ENCODE data around the gene SRRM3. TPM values are rescaled to one million over a fixed set of nuclear protein-coding genes. Genes with fewer than 3 reads are reported as not detected.
A peak's percentile ranks its signal among the peaks of the same experiment; 100 is the strongest.
"Not testable (repeated sequence)": the region's sequence is repeated elsewhere in the genome, so short reads cannot be mapped to it uniquely, and the experiment has no call there.

The SRRM3 gene
- total and polyA plus RNA-seq, 9 of the 15 experiments (the other 6 are each of a cell fraction or from before 2014, with no cell fraction given), result 0.04 to 0.91 (median 0.46) TPM; not detected in 2

DNA sequence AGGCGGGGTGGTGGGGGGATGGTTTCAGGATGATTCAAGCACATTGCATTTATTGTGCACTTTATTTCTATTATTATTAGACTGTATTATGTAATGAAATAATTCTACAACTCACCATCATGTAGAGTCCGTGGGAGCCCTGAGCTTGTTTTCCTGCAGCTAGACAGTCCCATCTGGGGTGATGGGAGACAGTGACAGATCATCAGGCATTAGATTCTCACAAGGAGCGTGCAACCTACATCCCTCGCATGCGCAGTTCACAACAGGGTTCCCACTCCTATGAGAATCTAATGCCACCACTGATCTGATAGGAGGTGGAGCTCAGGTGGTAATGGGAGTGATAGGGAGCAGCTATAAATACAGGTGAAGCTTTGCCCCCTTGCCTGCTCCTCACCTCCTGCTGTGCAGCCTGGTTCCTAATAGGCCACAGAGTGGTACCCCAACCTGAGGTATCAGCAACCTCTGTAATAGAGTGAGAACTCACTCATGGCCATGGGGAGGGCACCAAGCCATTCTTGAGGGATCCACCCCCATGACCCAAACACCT, 40.9 kb downstream of the SRRM3 start:
- POLR2A ChIA-PET; H3K27ac ChIP-seq (ENCODE audit: extremely low read depth, low read depth, low read length); H3K9me3 ChIP-seq (replicated peaks; ENCODE audit: control insufficient read depth, insufficient read depth, low read depth, low read length); H3K79me2 ChIP-seq (ENCODE audit: control insufficient read depth, insufficient read depth, low read length); H3K9me1 ChIP-seq (ENCODE audit: control insufficient read depth, insufficient read depth, low read length); H2AFZ ChIP-seq (ENCODE audit: low read depth, low read length); H4K20me1 ChIP-seq (replicated peaks; ENCODE audit: control insufficient read depth, insufficient read depth, low read length); CTCF ChIA-PET (ENCODE audit: low intra/inter-chr PET ratio); FAIRE-seq; intact Hi-C loops (cut with micrococcal nuclease); H3K36me3 ChIP-seq (ENCODE audit: control insufficient read depth, insufficient read depth, low read length); BruUV-seq (replicated peaks); H3K4me1 ChIP-seq (replicated peaks in 1 of 2; ENCODE audit: control insufficient read depth in 2 of 2, insufficient read depth in 2 of 2, low read length in 2 of 2); ATAC-seq; in situ Hi-C loops (cut with MboI); H3K9ac ChIP-seq (ENCODE audit: insufficient read depth in 1 of 2, low read depth in 2 of 2, low read length in 2 of 2); H3K4me2 ChIP-seq (ENCODE audit: insufficient read depth, low read length); DNase-seq (ENCODE audit: extremely low read depth in 1 of 4, low spot score in 3 of 4); H3K4me3 ChIP-seq: not testable (repeated sequence)
- WGBS (ENCODE audit: insufficient coverage, low coverage, missing lambda C conversion rate), result 9% methylated on average over 5 of the region's 5 CpGs
- H3K27me3 ChIP-seq (ENCODE audit: control insufficient read depth in 2 of 2, insufficient read depth in 2 of 2, low read length in 2 of 2), result peaks cover 7 to 29% of the 10 kb centered on the region in 2 experiments; a peak in 4 of 5 replicates
- TF ChIP-seq NRF1 (conservative IDR thresholded peaks at IDR 0.05 in 1 of 2, IDR thresholded peaks at IDR 0.05 in 1 of 2), result peak; percentile 56 to 62

DNA sequence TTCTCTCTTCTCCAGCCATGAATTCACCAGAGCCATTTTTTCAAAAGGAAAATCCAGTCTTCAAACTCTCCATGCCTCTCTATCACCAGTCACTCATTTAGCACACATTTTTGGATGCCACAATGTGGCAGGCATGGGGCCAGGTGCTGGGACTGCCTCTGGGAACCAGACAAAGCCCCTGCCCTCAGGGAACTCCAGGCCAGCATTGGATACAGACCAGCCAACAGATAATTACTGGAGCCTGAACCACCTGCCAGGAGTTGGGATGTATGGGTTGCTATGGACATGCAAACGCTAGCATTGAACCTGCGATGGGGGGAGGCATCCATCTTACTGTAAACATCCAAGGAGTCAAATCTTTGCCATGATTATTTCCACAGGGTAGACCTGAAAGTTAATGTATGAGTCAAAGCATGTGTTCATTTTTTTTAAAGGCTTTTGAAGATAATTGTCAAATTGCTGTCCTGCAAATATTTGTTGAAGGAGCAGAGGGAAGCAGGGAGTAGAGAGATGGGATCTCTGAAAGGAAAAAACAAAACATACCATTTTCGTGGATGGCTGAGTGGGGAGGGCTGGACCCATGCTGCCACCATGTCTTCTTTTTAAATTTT, 43.2 kb downstream of the SRRM3 start:
- H3K79me2 ChIP-seq (ENCODE audit: control insufficient read depth, insufficient read depth, low read length), result no peaks in the 10 kb centered on the region
- no TSS peak for BruUV-seq (replicated peaks)
- DNase-seq (ENCODE audit: extremely low read depth in 1 of 4, low spot score in 3 of 4) (no peak), FAIRE-seq (no peak), ATAC-seq (no peak)
- in situ Hi-C loops (cut with MboI), result no loop called here
- intact Hi-C loops (cut with micrococcal nuclease), result no loop called here
- H3K4me1 ChIP-seq (replicated peaks in 1 of 2; ENCODE audit: control insufficient read depth in 2 of 2, insufficient read depth in 2 of 2, low read length in 2 of 2), result no peaks in the 10 kb centered on the region; a peak in 1 of 5 replicates
- H3K9me1 ChIP-seq (ENCODE audit: control insufficient read depth, insufficient read depth, low read length), result no peaks in the 10 kb centered on the region
- peaks cover 3% of the 10 kb centered on the region; the same call in 1 of the 2 replicates for H4K20me1 ChIP-seq (replicated peaks; ENCODE audit: control insufficient read depth, insufficient read depth, low read length)
- H3K36me3 ChIP-seq (ENCODE audit: control insufficient read depth, insufficient read depth, low read length), result no peaks in the 10 kb centered on the region
- WGBS (ENCODE audit: insufficient coverage, low coverage, missing lambda C conversion rate), result 0% methylated on average over 3 of the region's 3 CpGs
- no peak overlapping the region for H3K9ac ChIP-seq (ENCODE audit: insufficient read depth in 1 of 2, low read depth in 2 of 2, low read length in 2 of 2)
- peaks cover 16 to 34% of the 10 kb centered on the region in 2 experiments; a peak in 4 of 5 replicates for H3K27me3 ChIP-seq (ENCODE audit: control insufficient read depth in 2 of 2, insufficient read depth in 2 of 2, low read length in 2 of 2)
- CTCF ChIA-PET (ENCODE audit: low intra/inter-chr PET ratio), result no interaction called here
- no peak overlapping the region for H3K27ac ChIP-seq (ENCODE audit: extremely low read depth, low read depth, low read length)
- H2AFZ ChIP-seq (ENCODE audit: low read depth, low read length), result no peak overlapping the region
- TF ChIP-seq, protein P1, sequence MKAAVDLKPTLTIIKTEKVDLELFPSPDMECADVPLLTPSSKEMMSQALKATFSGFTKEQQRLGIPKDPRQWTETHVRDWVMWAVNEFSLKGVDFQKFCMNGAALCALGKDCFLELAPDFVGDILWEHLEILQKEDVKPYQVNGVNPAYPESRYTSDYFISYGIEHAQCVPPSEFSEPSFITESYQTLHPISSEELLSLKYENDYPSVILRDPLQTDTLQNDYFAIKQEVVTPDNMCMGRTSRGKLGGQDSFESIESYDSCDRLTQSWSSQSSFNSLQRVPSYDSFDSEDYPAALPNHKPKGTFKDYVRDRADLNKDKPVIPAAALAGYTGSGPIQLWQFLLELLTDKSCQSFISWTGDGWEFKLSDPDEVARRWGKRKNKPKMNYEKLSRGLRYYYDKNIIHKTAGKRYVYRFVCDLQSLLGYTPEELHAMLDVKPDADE (conservative IDR thresholded peaks at IDR 0.05; ENCODE audit: control insufficient read depth, low read depth, low read length), result no peak
- TF ChIP-seq MYNN (IDR thresholded peaks at IDR 0.05), result no peak
- no peak for TF ChIP-seq MYNN (CRISPR knock-in tag; IDR thresholded peaks at IDR 0.05)
- TF ChIP-seq KDM1A (IDR thresholded peaks at IDR 0.05), result no peak
- no peak for TF ChIP-seq BCL6 (CRISPR knock-in tag; IDR thresholded peaks at IDR 0.05)
- no peak for TF ChIP-seq LCOR (CRISPR knock-in tag; IDR thresholded peaks at IDR 0.05)
- no peak for TF ChIP-seq ZNF41 (CRISPR knock-in tag; conservative IDR thresholded peaks at IDR 0.05)
- no peak for TF ChIP-seq ZFPM2 (CRISPR knock-in tag; IDR thresholded peaks at IDR 0.05)
- no peak for TF ChIP-seq ZNF655 (CRISPR knock-in tag; IDR thresholded peaks at IDR 0.05)
- no peak overlapping the region for H3K4me2 ChIP-seq (ENCODE audit: insufficient read depth, low read length)
- POLR2A ChIA-PET, result no interaction called here
- H3K9me3 ChIP-seq (replicated peaks; ENCODE audit: control insufficient read depth, insufficient read depth, low read depth, low read length), result no peaks in the 10 kb centered on the region
- no peak overlapping the region for H3K4me3 ChIP-seq

Data from K562 (cell line).